GM21447 (cell line): ENCODE data around the gene COX5B.

Experiments
- ATAC-seq: cut with Tn5 transposase; IDR thresholded peaks from one replicate; pipeline ENCODE4 v1.9.1; 2021; ENCODE audit not compliant: unreplicated experiment

COX5B gene

GRCh38 chr2:97653874-97654273, 8.0 kb downstream of the COX5B start:
- ATAC-seq = no peak

- no peak for ATAC-seq
These were observed 8.4 kb downstream of the COX5B start for GRCh38 chr2:97654309-97654708.

GRCh38 chr2:97654791-97655190, 8.9 kb downstream of the COX5B start:
- ATAC-seq = no peak

- ATAC-seq = no peak
These were observed 10.4 kb downstream of the COX5B start for GRCh38 chr2:97656129-97656755.

DNA sequence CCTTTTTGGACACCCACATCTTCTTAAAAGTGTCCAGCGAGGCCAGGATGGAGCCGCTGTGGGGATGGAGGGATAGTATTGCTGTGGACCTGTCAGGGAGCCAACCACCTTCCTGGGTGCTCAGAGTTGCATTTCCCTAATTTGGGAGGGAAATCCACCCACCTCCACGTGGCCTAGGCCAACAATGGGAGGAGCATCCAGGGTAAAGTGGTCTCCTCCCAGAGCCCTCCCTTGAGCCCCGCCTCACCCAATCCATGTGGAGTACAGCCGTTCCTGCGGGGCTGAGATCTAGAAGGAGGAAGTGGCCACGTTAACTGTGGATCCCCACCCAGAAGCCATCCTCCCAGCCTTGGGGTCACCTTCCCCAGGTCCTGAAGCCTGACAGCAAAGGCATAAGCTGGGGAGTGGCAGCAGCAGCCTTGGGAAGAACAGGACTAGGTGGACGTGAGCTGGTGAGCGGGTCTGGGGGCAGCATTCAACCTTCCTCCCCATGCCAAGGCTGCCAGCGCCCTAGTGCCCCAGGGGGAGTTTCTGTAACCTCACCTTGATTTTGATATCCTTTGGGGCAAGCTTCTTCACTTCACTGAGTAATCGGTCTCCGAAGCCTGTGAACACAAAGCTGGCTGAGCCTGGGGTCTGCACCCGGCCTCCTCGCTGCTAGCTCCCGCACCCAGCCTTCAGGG, 11.2 kb downstream of the COX5B start:
- no peak for ATAC-seq

GRCh38 chr2:97657986-97658690, 12.3 kb downstream of the COX5B start:
- ATAC-seq = no peak

DNA sequence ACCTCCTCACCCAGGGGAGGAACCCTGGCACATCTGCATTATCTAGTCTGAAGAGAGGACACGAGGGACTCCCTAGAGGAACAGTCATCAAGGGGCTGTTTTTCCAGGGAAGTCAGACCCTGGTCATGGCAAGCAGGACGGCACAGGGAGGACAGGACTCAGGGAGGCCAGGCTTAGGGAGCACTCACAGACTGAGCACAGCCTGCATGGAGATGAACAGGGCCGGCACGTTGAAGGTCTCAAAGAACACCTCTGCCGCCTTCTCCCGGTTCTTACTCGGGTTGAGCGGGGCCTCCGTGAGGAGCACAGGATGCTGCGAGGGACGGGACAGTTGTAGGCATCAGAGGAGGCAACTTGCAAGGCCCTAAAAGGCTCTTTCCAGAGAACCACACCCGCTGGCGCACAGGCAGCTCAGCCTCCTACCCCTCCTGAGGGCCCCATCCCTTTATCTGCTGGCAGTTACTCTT, 12.9 kb downstream of the COX5B start:
- ATAC-seq = no peak

GRCh38 chr2:97659256-97660043, 13.6 kb downstream of the COX5B start:
- ATAC-seq = no peak

- no peak for ATAC-seq
These were observed 14.3 kb downstream of the COX5B start for GRCh38 chr2:97660044-97660774.

- no peak for ATAC-seq
These were observed 15.0 kb downstream of the COX5B start for GRCh38 chr2:97660775-97661389.

DNA sequence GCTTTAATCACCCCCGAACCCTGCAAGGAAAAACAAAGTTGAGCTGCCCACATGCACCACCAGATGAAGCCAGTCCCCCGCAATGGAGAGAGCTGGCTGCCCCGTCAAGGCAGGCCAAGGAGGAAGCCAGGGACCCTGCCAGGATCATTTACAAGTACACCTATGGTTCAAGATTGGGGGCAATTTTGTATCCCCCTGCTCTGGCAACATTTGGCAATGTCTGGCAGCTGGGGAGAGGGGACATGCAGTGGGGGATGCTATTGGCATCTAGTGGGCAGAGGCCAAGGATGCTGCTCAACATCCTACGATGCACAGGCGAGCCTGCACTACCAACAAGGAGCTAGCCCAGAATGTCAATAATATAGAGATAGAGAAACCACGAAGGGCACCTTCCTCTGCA, 16.1 kb downstream of the COX5B start:
- no peak for ATAC-seq

- ATAC-seq = no peak
These were observed 16.6 kb downstream of the COX5B start for GRCh38 chr2:97662386-97662894.

- peak; percentile 41 for ATAC-seq
These were observed 17.2 kb downstream of the COX5B start for GRCh38 chr2:97662895-97663625.

DNA sequence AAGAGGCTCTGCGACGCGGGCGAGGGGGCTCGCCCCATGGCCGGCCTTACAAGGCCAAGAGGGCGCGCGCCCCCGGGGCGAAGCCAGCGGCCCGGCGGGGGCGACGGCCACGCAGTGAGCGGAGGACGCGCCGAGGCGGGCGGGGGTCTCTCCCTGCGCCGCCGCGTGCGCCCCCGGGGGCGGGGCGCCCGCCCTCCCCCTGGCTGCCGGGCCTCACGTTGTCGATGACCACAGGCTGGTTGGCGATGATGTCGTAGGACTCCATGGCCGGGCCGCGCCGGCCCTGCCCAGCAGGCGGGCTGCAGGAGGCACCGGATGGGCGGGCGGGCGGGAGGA, 17.7 kb downstream of the COX5B start:
- peak; percentile 27 for ATAC-seq

GRCh38 chr2:97663962-97664635, 18.2 kb downstream of the COX5B start, which contains the start of gene ACTR1B:
ACTR1B (minus strand) TSS chr2:97664044; CDS start chr2:97663890, 154 bp downstream.
- peak; percentile 80 for ATAC-seq

DNA sequence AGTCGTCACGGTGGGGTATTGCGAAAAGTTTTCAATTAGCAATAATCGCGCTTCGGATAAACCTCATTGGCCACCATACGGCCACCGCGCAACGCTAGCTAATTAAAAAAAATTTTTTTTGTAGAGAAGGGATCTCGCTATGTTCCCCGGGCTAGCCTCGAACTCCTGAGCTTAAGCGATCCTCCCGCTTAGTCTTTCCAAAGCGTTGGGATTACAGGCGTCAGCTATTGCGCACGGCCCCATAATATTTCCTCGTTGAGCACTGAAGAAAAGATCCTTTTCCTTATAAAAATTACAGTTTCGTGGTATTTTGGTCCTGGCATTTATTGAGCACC, 18.7 kb downstream of the COX5B start:
- ATAC-seq = no peak

DNA sequence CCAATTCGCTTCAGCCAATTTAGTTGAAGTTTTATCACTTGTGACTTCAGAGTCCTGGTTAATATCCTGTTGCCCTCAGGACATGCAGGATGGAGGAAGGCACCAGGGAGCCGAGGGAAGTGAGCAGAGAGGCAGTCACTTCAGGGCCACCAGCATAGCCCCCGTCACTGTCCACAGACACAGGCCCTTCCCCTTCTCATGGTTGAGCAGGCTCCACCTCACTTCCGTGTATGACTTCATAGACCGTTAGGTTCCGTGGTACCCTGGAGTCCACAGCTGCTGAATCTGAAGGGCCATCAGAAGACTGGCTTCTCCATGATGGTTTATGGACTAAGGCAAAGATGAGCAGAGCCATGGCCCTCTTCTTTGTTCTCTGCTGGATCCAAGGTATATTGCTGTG, 23.6 kb downstream of the COX5B start, which contains the start of gene C2orf92:
TSS of gene C2orf92 (plus strand) at position 266 of the 400 bp plus-strand sequence. CDS start at position 342, 76 bp downstream.
- ATAC-seq = no peak

- ATAC-seq = no peak
These were observed 24.6 kb downstream of the COX5B start for GRCh38 chr2:97670471-97670870.

DNA sequence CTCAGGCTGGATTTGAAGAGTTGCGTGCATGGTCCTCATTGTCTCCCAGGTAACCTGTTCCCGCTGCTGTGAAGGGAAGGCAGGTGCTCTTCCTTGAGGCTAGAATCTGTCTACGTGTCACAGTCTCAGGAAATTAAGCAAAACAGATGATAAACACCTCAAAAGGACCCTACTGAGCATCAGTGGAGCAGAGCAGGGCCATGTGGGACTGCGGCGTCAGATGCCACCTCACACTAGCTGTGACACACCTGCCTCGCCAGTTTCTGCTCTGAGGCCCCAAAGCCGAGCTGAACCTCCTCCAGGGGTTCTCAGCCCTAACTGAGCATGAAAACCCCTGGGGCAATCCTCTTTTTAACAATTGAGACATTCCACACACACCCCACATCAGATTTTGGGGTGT, 25.7 kb downstream of the COX5B start:
- no peak for ATAC-seq
